Chondrocyte (in vitro differentiated cells): Measurements from ENCODE around the gene TLCD3B. TPM values are rescaled to one million over a fixed set of nuclear protein-coding genes. Genes with fewer than 3 reads are reported as not detected.

Experiments used
- DNase-seq: peaks from one replicate; pipeline ENCODE4 v3.0.0; 2021; ENCODE audit warnings: mixed read lengths, low spot score
- H3K27ac Mint-ChIP-seq: one replicate; pipeline ENCODE4 v1.8.0; 2021; ENCODE audit warnings: mild to moderate bottlenecking, moderate library complexity, mixed read lengths; ENCODE audit not compliant: unreplicated experiment
- H3K27me3 Mint-ChIP-seq: 2 replicates; pipeline ENCODE4 v1.8.0; 2021; ENCODE audit warnings: low read depth, mixed read lengths
- H3K36me3 Mint-ChIP-seq: 2 replicates; pipeline ENCODE4 v1.8.0; 2021; ENCODE audit warnings: low read depth, mixed read lengths
- H3K4me1 Mint-ChIP-seq: 2 replicates; pipeline ENCODE4 v1.8.0; 2021; ENCODE audit warnings: low read depth, mild to moderate bottlenecking, mixed read lengths
- H3K4me3 Mint-ChIP-seq: one replicate; pipeline ENCODE4 v1.8.0; 2021; ENCODE audit warnings: mild to moderate bottlenecking, moderate library complexity, mixed read lengths; ENCODE audit not compliant: unreplicated experiment
- H3K9me3 Mint-ChIP-seq: 2 replicates; pipeline ENCODE4 v1.8.0; 2021; ENCODE audit warnings: low read depth, mixed read lengths
- total RNA-seq: library from RNA; stranded (reverse); gene quantifications from 3 replicates; pipeline ENCODE4 v1.2.1, GENCODE V29; 2021
- TF ChIP-seq, protein P1 (sequence below): fragments of 200-600 bp; sonication (generic); IDR thresholded peaks from 2 replicates; pipeline ENCODE4 v1.5.0; 2021; ENCODE audit warnings: antibody characterized with exemption, mild to moderate bottlenecking, moderate library complexity

The TLCD3B gene
- total RNA-seq, 1 donor from 2014 or later = 0.77 TPM

DNA sequence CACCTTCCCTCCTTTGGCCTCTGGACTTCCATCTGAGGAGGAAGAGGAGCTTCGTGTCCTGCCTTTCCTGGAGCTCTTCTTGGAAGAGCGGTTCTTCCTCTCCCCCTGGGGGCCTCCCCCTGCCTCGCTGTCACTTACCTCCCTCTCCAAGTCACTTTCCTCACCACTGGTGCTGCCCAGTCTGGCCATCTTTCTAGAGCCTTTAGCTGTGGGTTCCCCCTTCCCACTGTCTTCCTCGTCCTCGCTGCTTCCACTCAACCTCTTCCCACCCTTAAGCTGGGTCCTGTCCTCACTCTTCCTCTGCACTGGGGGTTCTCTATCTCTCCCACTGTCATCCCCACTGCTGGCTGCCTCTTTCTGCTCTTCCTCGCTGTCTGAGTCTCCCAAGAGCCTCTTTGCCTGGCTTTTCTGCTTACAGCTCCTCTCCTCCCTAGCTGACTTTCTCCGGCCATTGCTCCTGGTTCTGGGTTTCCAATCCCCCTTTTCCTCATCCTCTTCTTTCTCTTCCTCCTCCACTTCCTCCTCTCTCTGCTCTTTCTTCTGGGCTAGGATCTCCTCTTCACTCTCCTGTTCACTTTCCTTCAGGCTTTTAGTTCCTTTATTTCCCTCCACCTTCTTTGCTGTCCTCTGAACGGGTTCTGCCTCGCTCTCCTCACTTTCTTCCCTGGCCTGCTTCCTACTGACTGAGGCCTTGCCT lies 37.0 kb downstream of the TLCD3B start:
- Mint-ChIP-seq H3K27me3 (no peaks in the 10 kb centered on the region), H3K4me1 (peaks cover 24% of the 10 kb centered on the region), H3K36me3 (peaks cover 14% of the 10 kb centered on the region), H3K4me3 (peak overlapping the region; percentile 96), H3K27ac (peak overlapping the region; percentile 94), H3K9me3 (no peaks in the 10 kb centered on the region)
- peak; percentile 59 for DNase-seq
- TF ChIP-seq, protein P1, sequence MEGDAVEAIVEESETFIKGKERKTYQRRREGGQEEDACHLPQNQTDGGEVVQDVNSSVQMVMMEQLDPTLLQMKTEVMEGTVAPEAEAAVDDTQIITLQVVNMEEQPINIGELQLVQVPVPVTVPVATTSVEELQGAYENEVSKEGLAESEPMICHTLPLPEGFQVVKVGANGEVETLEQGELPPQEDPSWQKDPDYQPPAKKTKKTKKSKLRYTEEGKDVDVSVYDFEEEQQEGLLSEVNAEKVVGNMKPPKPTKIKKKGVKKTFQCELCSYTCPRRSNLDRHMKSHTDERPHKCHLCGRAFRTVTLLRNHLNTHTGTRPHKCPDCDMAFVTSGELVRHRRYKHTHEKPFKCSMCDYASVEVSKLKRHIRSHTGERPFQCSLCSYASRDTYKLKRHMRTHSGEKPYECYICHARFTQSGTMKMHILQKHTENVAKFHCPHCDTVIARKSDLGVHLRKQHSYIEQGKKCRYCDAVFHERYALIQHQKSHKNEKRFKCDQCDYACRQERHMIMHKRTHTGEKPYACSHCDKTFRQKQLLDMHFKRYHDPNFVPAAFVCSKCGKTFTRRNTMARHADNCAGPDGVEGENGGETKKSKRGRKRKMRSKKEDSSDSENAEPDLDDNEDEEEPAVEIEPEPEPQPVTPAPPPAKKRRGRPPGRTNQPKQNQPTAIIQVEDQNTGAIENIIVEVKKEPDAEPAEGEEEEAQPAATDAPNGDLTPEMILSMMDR = no peak

DNA sequence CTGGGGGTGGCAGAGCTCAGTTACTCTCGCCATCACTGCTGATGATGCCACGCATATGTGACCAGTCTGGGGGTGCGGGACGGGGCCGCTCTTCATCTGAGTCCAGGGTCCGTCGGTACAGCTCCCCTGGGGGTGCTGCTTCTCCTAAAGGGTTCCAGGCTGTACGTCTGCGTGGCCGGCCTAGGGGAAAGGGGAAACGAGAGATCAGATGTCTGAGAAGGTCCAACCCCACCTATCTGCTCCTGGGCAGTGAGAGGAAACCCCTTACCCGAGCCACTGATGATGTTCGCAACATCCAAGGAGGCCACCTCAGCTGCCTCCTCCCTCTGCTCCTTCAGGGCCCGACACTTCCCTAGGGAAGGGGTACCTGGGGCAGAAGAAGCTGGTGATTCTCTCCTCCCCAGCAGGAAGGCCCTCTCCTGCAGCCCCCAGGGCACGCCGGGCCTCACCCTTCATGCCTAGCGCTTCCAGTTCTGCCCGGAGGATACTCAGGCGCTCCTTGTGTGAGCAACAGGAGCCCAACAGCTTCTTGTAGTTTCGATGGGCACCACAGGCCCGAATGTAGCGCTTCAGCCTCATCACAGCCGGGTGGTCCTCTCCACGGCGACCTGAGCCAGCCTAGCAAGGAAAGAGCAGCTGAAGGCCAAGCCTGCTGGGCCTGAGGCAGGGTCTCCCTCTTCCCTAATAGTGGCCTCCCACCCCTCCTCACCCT lies 37.7 kb downstream of the TLCD3B start:
- no peak for DNase-seq
- H3K4me3 Mint-ChIP-seq = no peak overlapping the region
- H3K9me3 Mint-ChIP-seq = no peaks in the 10 kb centered on the region
- peaks cover 24% of the 10 kb centered on the region for H3K4me1 Mint-ChIP-seq
- H3K36me3 Mint-ChIP-seq = peaks cover 17% of the 10 kb centered on the region
- no peak overlapping the region for H3K27ac Mint-ChIP-seq
- TF ChIP-seq, protein P1 = no peak
- H3K27me3 Mint-ChIP-seq = no peaks in the 10 kb centered on the region

DNA sequence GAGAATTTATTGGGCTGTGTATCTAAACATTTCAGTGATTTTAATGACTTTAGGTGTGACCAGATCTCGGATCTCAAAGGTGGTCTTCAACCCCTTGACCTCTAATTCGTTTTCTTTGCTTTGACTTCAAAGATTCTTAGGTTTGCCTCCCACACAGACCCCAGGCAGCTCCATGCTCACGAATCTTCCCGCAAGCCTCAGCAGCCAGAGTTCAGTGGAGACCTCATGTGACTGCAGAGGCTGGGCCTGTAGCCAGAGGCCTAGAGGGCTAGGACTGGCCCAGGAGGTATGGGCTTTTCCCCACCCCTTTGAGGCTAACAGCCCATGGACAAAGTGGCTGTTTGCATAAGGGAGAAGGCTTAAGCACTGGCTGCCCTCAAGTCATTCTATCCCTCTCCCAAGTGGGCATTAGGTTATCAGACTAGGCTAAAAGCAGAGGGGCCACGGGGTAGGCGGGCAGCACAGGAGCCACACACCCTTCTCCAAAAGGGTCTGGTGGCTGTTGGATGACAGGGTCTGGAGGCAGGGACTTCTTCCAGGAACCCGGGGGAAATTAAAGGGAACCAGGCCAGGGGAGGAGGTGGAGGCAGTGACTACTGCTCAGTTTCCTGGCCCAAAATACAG lies 38.6 kb downstream of the TLCD3B start:
- Mint-ChIP-seq H3K4me3 (no peak overlapping the region), H3K27me3 (no peaks in the 10 kb centered on the region), H3K36me3 (peaks cover 23% of the 10 kb centered on the region), H3K27ac (no peak overlapping the region), H3K9me3 (no peaks in the 10 kb centered on the region), H3K4me1 (peaks cover 24% of the 10 kb centered on the region)
- TF ChIP-seq, protein P1 = no peak
- DNase-seq = peak; percentile 33

DNA sequence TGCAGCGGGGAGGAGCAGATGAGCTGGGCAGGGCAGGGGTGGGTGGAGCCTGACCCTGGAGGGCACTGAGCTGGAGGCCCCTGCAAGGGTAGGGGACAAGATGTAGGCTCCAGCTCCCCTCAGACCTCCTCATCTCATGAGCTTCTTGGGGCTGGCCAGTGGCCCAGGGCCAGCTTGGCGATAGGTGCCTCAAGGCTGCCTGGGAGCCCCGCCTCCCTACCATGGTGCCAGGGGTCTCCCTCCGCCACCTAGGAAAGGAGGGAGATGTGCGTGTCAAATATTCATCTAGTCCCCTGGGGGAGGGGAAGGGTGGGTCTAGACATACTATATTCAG lies 39.5 kb downstream of the TLCD3B start:
- Mint-ChIP-seq H3K9me3 (no peaks in the 10 kb centered on the region), H3K27ac (no peak overlapping the region), H3K4me1 (peaks cover 19% of the 10 kb centered on the region), H3K27me3 (no peaks in the 10 kb centered on the region), H3K4me3 (no peak overlapping the region), H3K36me3 (peaks cover 25% of the 10 kb centered on the region)
- DNase-seq = peak; percentile 52
- TF ChIP-seq, protein P1 = no peak

DNA sequence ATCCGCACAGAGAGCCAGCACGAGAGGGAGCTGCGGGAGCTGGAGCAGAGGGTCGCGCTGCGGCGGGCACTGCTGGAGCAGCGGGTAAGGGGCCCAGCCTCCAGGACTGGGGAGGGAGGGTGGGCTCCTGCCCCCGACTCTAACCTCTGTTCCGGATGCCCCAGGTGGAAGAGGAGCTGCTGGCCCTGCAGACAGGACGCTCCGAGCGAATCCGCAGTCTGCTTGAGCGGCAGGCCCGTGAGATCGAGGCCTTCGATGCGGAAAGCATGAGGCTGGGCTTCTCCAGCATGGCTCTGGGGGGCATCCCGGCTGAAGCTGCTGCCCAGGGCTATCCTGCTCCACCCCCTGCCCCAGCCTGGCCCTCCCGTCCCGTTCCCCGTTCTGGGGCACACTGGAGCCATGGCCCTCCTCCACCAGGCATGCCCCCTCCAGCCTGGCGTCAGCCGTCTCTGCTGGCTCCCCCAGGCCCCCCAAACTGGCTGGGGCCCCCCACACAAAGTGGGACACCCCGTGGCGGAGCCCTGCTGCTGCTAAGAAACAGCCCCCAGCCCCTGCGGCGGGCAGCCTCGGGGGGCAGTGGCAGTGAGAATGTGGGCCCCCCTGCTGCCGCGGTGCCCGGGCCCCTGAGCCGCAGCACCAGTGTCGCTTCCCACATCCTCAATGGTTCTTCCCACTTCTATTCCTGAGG lies 40.0 kb downstream of the TLCD3B start:
- Mint-ChIP-seq H3K4me3 (no peak overlapping the region), H3K36me3 (peaks cover 29% of the 10 kb centered on the region), H3K9me3 (no peaks in the 10 kb centered on the region), H3K4me1 (peaks cover 14% of the 10 kb centered on the region), H3K27ac (no peak overlapping the region), H3K27me3 (no peaks in the 10 kb centered on the region)
- peak; percentile 83 for DNase-seq
- TF ChIP-seq, protein P1 = no peak
